H9 (cell line): ENCODE measurements around the gene SELENOV. TPM values are rescaled to one million over a fixed set of nuclear protein-coding genes. Genes with fewer than 3 reads are reported as not detected.
A peak's percentile ranks its signal among the peaks of the same experiment; 100 is the strongest.

ENCODE experiments used
- DNase-seq: peaks from one replicate; pipeline ENCODE4 v3.0.0-alpha.2; 2017
- H2AFZ ChIP-seq: one replicate; pipeline ENCODE4 v1.6.1; 2013; ENCODE audit warnings: mild to moderate bottlenecking, low read length, control low read depth, moderate library complexity
- H2AK5ac ChIP-seq: 2 replicates; pipeline ENCODE4 v1.6.1; 2013; ENCODE audit warnings: low read length, control low read depth, mixed read lengths; ENCODE audit not compliant: insufficient read length
- H2BK120ac ChIP-seq: one replicate; pipeline ENCODE4 v1.6.1; 2013; ENCODE audit warnings: low read depth, mild to moderate bottlenecking, low read length, control low read depth, inconsistent platforms; ENCODE audit not compliant: poor library complexity, severe bottlenecking
- H2BK12ac ChIP-seq: 2 replicates; pipeline ENCODE4 v1.6.1; 2013; ENCODE audit warnings: low read length, control low read depth, mixed read lengths, low read depth; ENCODE audit not compliant: insufficient read length
- H2BK15ac ChIP-seq: 2 replicates; pipeline ENCODE4 v1.6.1; 2013; ENCODE audit warnings: low read depth, low read length, control low read depth
- H2BK20ac ChIP-seq: one replicate; pipeline ENCODE4 v1.6.1; 2013; ENCODE audit warnings: low read depth, mild to moderate bottlenecking, low read length, control low read depth, inconsistent platforms; ENCODE audit not compliant: poor library complexity, severe bottlenecking
- H2BK5ac ChIP-seq: 2 replicates; pipeline ENCODE4 v1.6.1; 2013; ENCODE audit warnings: low read length, control low read depth, mixed read lengths; ENCODE audit not compliant: insufficient read length
- H3K14ac ChIP-seq: 2 replicates; pipeline ENCODE4 v1.6.1; 2013; ENCODE audit warnings: low read length, control low read depth; ENCODE audit not compliant: insufficient read depth
- H3K18ac ChIP-seq: 2 replicates; pipeline ENCODE4 v1.6.1; 2013; ENCODE audit warnings: low read depth, mild to moderate bottlenecking, mixed read lengths, low read length, control low read depth; ENCODE audit not compliant: insufficient read length
- H3K23ac ChIP-seq: 2 replicates; pipeline ENCODE4 v1.6.1; 2013; ENCODE audit warnings: low read length, control low read depth, mixed read lengths, low read depth; ENCODE audit not compliant: insufficient read length
- H3K23me2 ChIP-seq: 2 replicates; pipeline ENCODE4 v1.6.1; 2013; ENCODE audit warnings: low read depth, mild to moderate bottlenecking, mixed read lengths, low read length, control low read depth; ENCODE audit not compliant: insufficient read length, poor library complexity, severe bottlenecking
- H3K27ac ChIP-seq: 2 replicates; pipeline ENCODE4 v1.5.1; 2013; ENCODE audit warnings: low read length, control low read depth, mixed read lengths, low read depth; ENCODE audit not compliant: insufficient read length
- H3K27me3 ChIP-seq: 2 replicates; pipeline ENCODE4 v1.6.1; 2013; ENCODE audit warnings: low read length, control low read depth, inconsistent platforms; ENCODE audit not compliant: insufficient read depth
- H3K4ac ChIP-seq: 2 replicates; pipeline ENCODE4 v1.6.1; 2013; ENCODE audit warnings: low read depth, mild to moderate bottlenecking, control low read depth, inconsistent platforms, low read length, moderate library complexity
- H3K4me1 ChIP-seq: 2 replicates; pipeline ENCODE4 v1.6.1; 2013; ENCODE audit warnings: low read length, control low read depth, inconsistent platforms; ENCODE audit not compliant: insufficient read depth
- H3K4me2 ChIP-seq: 2 replicates; pipeline ENCODE4 v1.6.1; 2013; ENCODE audit warnings: low read length, control low read depth, mixed read lengths; ENCODE audit not compliant: insufficient read length, insufficient read depth
- H3K56ac ChIP-seq: 2 replicates; pipeline ENCODE4 v1.6.1; 2013; ENCODE audit warnings: low read depth, mild to moderate bottlenecking, mixed read lengths, low read length, control low read depth; ENCODE audit not compliant: insufficient read length
- H3K79me1 ChIP-seq: 2 replicates; pipeline ENCODE4 v1.6.1; 2013; ENCODE audit warnings: low read depth, mild to moderate bottlenecking, moderate library complexity, low read length, control low read depth, inconsistent platforms; ENCODE audit not compliant: insufficient read depth, poor library complexity, severe bottlenecking
- H3K79me2 ChIP-seq: 2 replicates; pipeline ENCODE4 v1.6.1; 2013; ENCODE audit warnings: low read length, control low read depth, inconsistent platforms; ENCODE audit not compliant: insufficient read depth
- H3K9ac ChIP-seq: 2 replicates; pipeline ENCODE4 v1.6.1; 2013; ENCODE audit warnings: low read length, control low read depth, mixed read lengths; ENCODE audit not compliant: insufficient read length; ENCODE audit errors: extremely low read depth
- H3K9me3 ChIP-seq: one replicate; pipeline ENCODE4 v1.6.1; 2013; ENCODE audit warnings: low read depth, low read length, inconsistent platforms; ENCODE audit not compliant: control insufficient read depth
- H3T11ph ChIP-seq: one replicate; pipeline ENCODE4 v1.6.1; 2013; ENCODE audit warnings: mild to moderate bottlenecking, low read length, control low read depth, inconsistent platforms
- H4K20me1 ChIP-seq: one replicate; pipeline ENCODE4 v1.6.1; 2013; ENCODE audit not compliant: control insufficient read depth, insufficient read length, insufficient read depth
- H4K5ac ChIP-seq: 2 replicates; pipeline ENCODE4 v1.6.1; 2013; ENCODE audit warnings: low read depth, mild to moderate bottlenecking, mixed read lengths, low read length, control low read depth; ENCODE audit not compliant: insufficient read length
- H4K8ac ChIP-seq: replicated peaks from 2 replicates; pipeline ENCODE4 v1.6.1; 2013; ENCODE audit warnings: low read length, control low read depth, mixed read lengths, low read depth; ENCODE audit not compliant: insufficient read length
- H4K91ac ChIP-seq: 2 replicates; pipeline ENCODE4 v1.6.1; 2013; ENCODE audit warnings: low read depth, mild to moderate bottlenecking, moderate library complexity, mixed read lengths, low read length, control low read depth; ENCODE audit not compliant: insufficient read length
- H3K27ac Mint-ChIP-seq, 3 experiments: 2 replicates in 2 of 3; 3 replicates in 1 of 3; pipeline ENCODE4 v1.8.0; 2020 to 2021; ENCODE audit warnings: mixed read lengths in 3 of 3, mild to moderate bottlenecking in 1 of 3, moderate library complexity in 1 of 3
- H3K27me3 Mint-ChIP-seq: 2 replicates; pipeline ENCODE4 v1.8.0; 2021; ENCODE audit warnings: low read depth, mild to moderate bottlenecking, moderate library complexity, mixed read lengths
- H3K36me3 Mint-ChIP-seq, 3 experiments: 2 replicates in 2 of 3; 3 replicates in 1 of 3; pipeline ENCODE4 v1.8.0; 2020 to 2021; ENCODE audit warnings: low read depth in 3 of 3, mixed read lengths in 3 of 3; ENCODE audit not compliant: insufficient read depth in 1 of 3
- H3K4me1 Mint-ChIP-seq, 2 experiments: 2 replicates each; pipeline ENCODE4 v1.8.0; 2020; ENCODE audit warnings: mixed read lengths in 2 of 2
- H3K4me3 Mint-ChIP-seq, 2 experiments: 2 replicates in 1 of 2; 3 replicates in 1 of 2; pipeline ENCODE4 v1.8.0; 2020 to 2021; ENCODE audit warnings: mild to moderate bottlenecking in 2 of 2, mixed read lengths in 2 of 2, moderate library complexity in 1 of 2
- H3K9me3 Mint-ChIP-seq, 2 experiments: 2 replicates in 1 of 2; 3 replicates in 1 of 2; pipeline ENCODE4 v1.8.0; 2020; ENCODE audit warnings: mild to moderate bottlenecking in 2 of 2, mixed read lengths in 2 of 2, moderate library complexity in 1 of 2
- CTCF ChIP-seq: fragments of 200-600 bp; sonication (generic); conservative IDR thresholded peaks from 3 replicates; pipeline ENCODE4 v1.8.0; 2021; ENCODE audit warnings: antibody characterized with exemption, mild to moderate bottlenecking
- WGBS: extraction: QIAGEN DNeasy Blood & Tissue Kit; methylation state at CpG from one replicate; pipeline ENCODE4 v1.1.7; 2013; ENCODE audit warnings: missing lambda C conversion rate, low lambda C conversion rate, mixed read lengths; ENCODE audit not compliant: insufficient read length; ENCODE audit errors: extremely low coverage; 5-methylcytosine and 5-hydroxymethylcytosine counted together
- total RNA-seq: library from RNA; stranded (reverse); gene quantifications from 2 replicates; pipeline ENCODE4 v1.2.1, GENCODE V29; 2021

The SELENOV gene
- total RNA-seq, 1 experiment from 2014 or later: 6.9 TPM

GRCh38 chr19:39542206-39542605 is 27.3 kb downstream of the SELENOV start:
- Histone ChIP-seq H2AK5ac (no peak overlapping the region), H3K9ac (no peak overlapping the region), H3K56ac (no peak overlapping the region), H3K18ac (no peak overlapping the region), H4K8ac (no peak overlapping the region), H2BK20ac (no peak overlapping the region), H2BK120ac (no peak overlapping the region), H4K5ac (no peak overlapping the region), H3K27me3 (no peaks in the 10 kb centered on the region), H3K14ac (no peak overlapping the region), H3K4me1 (peaks cover 3% of the 10 kb centered on the region; the same call in 1 of the 2 replicates), H4K20me1 (no peaks in the 10 kb centered on the region), H3K27ac (no peak overlapping the region), H3K79me2 (peaks cover 1% of the 10 kb centered on the region; the same call in 1 of the 2 replicates), H2BK15ac (no peak overlapping the region), H3K4ac (no peak overlapping the region), H2BK5ac (no peak overlapping the region), H2BK12ac (no peak overlapping the region), H2AFZ (no peak overlapping the region), H4K91ac (no peak overlapping the region), H3K9me3 (no peaks in the 10 kb centered on the region), H3K79me1 (no peaks in the 10 kb centered on the region), H3K23me2 (no peaks in the 10 kb centered on the region), H3T11ph (no peak overlapping the region), H3K4me2 (no peak overlapping the region), H3K23ac (no peak overlapping the region)
- Mint-ChIP-seq H3K27me3 (peaks cover 2% of the 10 kb centered on the region), H3K27ac (peak overlapping the region in 2 of 3 experiments; percentile 3 to 4; a peak in 2 of 7 replicates), H3K9me3 (no peaks in the 10 kb centered on the region; a peak in 1 of 5 replicates), H3K36me3 (peaks cover 0 to 6% (median 0%) of the 10 kb centered on the region in 3 experiments; a peak in 4 of 7 replicates), H3K4me1 (peaks cover 25 to 35% of the 10 kb centered on the region in 2 experiments), H3K4me3 (no peak overlapping the region)
- no CpG with 5 or more reads among the region's 2 CpGs for WGBS
- no peak for DNase-seq
- no peak for TF ChIP-seq CTCF
